OCI-LY1 (cell line): ENCODE results near the gene ENTPD2.

ENCODE experiments used
- EZH2 ChIP-seq: fragments of 200-600 bp; sonication (generic), shearing (Covaris generic); IDR thresholded peaks from 2 replicates; pipeline ENCODE4 v1.8.0; 2017; ENCODE audit warnings: borderline replicate concordance, mixed run types, mild to moderate bottlenecking, antibody characterized with exemption, low read length, moderate library complexity, mixed read lengths
- TF ChIP-seq, protein P1 (sequence below): fragments of 200-600 bp; sonication (generic), shearing (Covaris generic); IDR thresholded peaks from 2 replicates; pipeline ENCODE4 v1.5.1; 2017; ENCODE audit warnings: mild to moderate bottlenecking, antibody characterized with exemption, low read length, moderate library complexity, mixed read lengths

- TF ChIP-seq, protein P1, sequence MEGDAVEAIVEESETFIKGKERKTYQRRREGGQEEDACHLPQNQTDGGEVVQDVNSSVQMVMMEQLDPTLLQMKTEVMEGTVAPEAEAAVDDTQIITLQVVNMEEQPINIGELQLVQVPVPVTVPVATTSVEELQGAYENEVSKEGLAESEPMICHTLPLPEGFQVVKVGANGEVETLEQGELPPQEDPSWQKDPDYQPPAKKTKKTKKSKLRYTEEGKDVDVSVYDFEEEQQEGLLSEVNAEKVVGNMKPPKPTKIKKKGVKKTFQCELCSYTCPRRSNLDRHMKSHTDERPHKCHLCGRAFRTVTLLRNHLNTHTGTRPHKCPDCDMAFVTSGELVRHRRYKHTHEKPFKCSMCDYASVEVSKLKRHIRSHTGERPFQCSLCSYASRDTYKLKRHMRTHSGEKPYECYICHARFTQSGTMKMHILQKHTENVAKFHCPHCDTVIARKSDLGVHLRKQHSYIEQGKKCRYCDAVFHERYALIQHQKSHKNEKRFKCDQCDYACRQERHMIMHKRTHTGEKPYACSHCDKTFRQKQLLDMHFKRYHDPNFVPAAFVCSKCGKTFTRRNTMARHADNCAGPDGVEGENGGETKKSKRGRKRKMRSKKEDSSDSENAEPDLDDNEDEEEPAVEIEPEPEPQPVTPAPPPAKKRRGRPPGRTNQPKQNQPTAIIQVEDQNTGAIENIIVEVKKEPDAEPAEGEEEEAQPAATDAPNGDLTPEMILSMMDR, result no peak
- no peak for TF ChIP-seq EZH2
Measured at GRCh38 chr9:137023583-137023991, 30.3 kb downstream of the ENTPD2 start.
